ENCODE results near the gene ATP4B.

The ATP4B gene

GRCh38 chr13:113607056-113607888 is 50.7 kb downstream of the ATP4B start:
- no peak for DNase-seq

GRCh38 chr13:113605866-113606438 is 52.0 kb downstream of the ATP4B start:
- no peak for DNase-seq

DNA sequence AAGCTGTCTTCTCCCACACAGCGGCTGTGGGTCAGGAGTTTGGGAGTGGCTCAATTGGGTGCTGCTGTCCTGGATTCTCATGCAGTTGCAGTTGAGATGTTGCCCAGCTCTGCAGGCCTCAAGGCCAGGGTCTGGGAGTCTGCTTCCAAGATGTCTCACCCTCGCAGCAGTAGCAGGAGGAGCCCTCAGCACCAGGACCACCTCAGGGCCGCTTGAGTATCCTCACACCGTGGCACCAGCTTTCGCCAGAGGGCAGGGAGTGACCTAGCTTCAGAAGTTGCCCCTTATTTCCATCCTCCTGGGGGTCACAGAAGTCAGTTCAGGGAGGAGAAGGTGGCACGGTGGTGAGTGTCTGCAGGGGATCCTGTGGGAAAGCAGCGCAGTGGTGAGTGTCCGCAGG is 52.5 kb downstream of the ATP4B start:
- no peak for DNase-seq

DNA sequence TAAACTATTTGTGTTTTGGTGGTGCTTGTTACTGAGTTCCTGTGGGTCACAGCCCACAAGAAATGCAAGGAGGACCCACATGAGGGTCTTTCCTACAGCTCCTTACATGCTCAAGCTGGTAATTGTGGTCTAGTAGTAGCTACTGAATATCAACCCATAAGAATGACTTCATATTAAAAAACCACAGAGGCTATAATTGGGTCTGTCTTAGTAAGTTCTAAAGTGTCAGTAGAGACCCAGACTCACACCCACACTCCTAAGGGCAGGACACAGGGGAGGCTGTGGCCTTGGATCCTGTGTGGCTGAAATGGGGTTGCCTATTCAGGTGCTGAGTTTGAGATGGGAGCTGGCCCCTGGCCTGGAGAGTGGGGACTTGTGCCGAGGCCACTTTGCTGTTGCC is 53.8 kb downstream of the ATP4B start:
- DNase-seq = no peak

GRCh38 chr13:113603116-113603710 is 54.8 kb downstream of the ATP4B start:
- no peak for DNase-seq

GRCh38 chr13:113602291-113602988 is 55.6 kb downstream of the ATP4B start:
- no peak for DNase-seq

DNA sequence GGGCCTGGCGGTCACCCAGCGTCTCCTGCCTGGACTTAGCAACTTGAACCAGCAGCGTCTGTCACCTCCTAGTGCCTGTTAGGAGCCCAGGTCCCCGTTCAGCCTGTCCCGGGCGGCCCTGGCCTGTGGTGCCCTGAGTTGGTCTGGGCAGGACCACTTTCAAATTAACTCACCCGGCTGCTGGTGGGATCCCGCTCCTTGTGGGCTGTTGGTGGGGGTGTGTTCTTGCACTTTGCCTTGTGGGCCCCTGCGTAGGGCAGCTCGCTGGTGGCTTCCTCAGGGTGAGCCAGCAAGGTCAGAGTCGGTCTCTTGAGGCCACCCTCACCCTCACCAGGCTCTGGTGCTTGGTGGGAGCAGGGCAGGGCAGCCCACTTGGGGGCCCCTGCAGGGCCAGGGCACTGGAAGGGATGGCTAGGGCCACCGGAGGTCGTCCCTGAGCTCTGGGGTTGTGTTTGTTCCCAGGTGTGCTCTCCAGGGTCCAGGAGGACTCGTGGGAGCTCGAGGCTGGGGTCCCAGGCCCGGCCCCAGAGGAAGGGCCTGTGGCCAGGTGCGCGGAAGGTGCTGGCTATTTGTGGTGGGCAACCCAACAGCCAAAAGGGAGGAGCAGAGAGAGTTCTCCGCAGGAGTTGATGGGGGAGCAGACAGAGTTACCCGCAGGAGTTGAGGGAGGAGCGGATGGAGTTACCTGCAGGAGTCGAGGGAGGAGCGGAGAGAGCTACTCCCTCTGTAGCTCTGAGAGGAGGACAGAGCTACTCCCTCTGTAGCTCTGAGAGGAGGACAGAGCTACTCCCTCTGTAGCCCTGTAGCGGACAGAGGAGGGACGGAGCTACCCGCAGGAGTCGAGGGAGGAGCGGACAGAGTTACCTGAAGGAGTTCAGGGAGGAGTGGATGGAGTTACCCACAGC is 56.6 kb downstream of the ATP4B start:
- no peak for DNase-seq

DNA sequence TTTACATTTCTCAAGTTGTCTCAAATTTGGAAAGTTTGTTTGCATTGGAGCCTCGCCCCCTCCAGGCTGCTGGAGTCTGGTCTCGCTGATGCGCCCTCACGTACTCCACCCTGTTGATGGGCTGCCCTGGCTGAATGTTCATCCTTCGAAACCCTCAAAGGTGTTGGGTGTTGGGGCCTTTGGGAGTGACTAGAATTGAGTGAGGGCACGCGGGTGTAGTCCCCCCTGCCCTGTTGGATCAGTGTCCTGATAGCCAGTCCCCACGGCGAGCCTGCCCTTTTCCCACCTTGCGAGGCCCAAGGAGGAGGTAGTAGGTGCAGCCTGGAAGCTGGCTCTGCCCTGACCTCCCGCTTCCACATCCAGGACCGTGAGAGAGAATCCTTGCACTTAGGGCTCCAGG is 58.6 kb downstream of the ATP4B start:
- DNase-seq = no peak
